CMK (cell line): ENCODE measurements around the gene TCF3.
A peak's percentile ranks its signal among the peaks of the same experiment; 100 is the strongest.
"Not testable (repeated sequence)": the region's sequence is repeated elsewhere in the genome, so short reads cannot be mapped to it uniquely, and the experiment has no call there.

ENCODE experiments used
- DNase-seq: peaks from one replicate; pipeline ENCODE4 v3.0.0-alpha.2; 2010; ENCODE audit warnings: low read depth

TCF3 gene

DNA sequence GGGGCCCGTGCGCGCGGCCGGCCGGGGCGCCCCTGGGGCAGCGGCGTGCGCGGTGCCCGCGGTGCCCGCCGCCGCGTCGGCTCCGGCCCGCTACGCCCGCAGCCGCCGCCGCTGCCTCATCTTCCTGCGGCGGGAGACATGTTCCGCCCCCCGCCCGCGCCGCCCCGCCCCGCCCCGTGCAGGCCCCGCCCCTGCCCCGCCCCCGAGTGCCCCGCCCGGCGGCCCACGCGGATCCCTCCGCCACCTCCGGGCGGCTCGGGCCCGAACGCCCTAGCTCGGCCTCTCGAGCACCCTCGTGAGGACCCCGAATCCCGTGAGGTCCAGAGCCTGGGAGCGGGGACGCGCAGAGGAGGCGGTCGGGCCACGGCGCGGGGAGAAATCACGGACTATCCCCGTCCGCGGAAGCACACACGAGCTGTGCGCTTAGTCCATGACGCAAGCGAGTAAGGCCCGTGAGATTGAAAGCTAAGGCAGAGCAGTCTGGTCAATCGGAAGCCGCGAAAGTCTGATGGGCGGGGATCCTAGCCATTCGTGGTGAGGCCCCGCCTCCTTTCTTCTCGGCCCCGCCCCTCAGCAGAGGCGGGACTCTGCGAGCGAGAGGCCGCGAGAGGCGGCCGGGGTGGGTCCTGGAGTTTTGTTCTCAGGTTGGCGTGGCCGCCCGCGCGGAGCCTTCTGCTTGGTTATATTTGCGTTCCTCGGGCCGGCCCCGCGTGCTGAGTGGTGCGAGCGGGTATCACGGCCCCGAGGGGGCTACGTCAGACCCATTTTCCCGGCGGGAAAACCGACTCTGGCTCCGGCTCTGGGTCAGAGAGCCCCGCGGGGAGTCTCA is at the start of gene TCF3:
TSS of gene TCF3 (minus strand) at position 145 of the 829 bp plus-strand sequence. CDS start 2,367 bp downstream, outside the sequence.
- DNase-seq: peak; percentile 97

DNA sequence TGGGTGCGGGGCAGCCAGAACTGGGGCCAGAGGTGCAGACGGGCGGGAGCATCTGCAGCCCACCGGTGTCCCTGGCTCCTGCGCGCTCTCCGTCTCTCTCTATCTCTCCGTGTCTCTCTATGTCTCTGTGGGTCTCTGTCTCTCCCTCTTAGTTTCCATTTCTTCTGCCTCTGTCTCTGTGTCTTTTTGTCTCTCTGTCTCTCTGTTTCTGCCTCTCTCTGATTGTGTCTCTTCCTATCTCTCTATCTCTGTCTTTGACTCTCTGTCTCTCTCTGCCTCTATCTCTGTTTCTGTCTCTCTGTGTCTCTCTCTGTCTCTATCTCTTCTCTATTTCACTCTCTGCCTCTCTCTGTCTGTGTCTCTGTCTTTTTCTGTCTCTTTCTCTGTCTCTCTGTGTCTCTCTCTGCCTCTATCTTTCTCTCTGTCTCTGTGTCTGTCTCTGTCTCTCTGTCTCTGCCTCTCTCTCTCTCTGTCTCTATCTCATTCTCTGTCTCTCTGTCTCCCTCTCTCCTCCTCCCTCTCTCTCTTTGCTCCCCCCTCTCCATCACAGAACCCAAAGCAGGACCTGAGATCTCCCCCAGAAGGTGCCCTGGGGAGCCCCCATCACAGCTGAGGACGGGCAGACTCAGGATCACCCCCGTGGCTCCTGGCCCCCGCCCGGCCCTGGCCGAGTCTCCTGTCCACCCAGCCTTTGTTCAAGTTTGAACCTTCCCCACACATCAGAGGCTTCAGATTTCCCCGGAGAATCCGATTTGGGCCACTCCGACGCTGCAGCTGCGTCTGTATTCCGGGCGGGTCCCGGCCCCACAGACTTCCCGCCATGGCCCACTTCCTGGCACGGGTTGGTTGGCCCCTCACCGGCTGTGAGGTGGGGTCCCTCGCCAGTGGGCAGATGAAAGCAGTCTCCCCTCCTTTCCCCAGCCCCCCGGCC is 48.6 kb upstream of the TCF3 start:
- no peak for DNase-seq

- no peak for DNase-seq
Observed at GRCh38 chr19:1699998-1700732, 47.8 kb upstream of the TCF3 start.

DNA sequence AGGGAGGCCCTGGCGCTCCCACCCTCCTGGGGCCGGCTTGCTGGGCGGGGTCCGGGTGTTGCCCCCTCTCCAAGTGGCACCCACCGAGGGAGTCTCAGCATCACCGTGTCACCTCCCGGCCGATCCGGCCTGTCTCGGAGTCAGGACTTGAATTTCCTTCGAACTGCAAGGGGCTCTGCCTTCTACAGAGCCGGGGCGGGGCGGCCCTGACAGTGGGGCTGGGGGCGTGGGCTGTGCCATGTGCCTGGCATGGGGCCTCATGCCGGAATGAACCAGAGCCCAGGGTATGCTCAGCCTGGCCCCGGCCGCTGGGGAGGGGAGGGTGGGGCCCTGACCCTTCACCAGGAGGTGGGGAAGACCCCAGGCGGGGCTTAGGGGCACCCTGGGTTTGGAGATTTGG is 47.0 kb upstream of the TCF3 start:
- no peak for DNase-seq

DNA sequence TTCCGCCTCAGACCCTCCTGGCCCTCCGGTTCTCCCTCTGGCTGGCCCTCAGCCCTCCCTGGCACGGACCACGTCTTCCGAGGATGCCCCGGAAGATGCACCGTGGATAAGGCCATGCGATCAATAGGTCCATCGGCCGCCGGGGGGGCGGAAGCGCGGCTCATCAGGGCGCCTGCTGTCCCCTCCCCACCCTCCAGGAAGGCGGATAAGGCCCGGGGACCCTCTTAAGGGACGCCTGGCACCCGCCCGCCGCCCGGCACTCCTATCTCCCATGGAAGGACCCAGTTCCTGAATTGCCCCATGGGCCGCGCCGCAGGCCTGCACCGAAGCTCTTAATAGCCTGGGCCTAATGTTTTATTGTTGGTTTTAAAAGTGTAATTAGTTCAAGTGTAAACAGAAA is 46.2 kb upstream of the TCF3 start:
- no peak for DNase-seq

DNA sequence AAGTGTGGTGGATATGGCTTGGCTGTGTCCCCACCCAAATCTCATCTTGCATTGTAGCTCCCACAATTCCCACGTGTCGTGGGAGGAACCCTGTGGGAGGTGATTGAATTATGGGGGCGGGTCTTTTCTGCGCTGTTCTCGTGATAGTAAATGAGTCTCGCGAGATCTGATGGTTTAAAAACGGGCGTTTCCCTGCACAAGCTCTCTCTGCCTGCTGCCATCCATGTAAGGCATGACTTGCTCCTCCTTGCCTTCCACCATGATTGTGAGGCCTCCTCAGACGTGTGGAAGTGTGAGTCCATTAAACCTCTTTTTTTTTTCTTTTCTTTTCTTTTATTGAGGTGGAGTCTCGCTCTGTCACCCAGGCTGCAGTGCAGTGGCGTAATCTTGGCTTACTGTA is 43.1 kb upstream of the TCF3 start:
- DNase-seq: not testable (repeated sequence)

DNA sequence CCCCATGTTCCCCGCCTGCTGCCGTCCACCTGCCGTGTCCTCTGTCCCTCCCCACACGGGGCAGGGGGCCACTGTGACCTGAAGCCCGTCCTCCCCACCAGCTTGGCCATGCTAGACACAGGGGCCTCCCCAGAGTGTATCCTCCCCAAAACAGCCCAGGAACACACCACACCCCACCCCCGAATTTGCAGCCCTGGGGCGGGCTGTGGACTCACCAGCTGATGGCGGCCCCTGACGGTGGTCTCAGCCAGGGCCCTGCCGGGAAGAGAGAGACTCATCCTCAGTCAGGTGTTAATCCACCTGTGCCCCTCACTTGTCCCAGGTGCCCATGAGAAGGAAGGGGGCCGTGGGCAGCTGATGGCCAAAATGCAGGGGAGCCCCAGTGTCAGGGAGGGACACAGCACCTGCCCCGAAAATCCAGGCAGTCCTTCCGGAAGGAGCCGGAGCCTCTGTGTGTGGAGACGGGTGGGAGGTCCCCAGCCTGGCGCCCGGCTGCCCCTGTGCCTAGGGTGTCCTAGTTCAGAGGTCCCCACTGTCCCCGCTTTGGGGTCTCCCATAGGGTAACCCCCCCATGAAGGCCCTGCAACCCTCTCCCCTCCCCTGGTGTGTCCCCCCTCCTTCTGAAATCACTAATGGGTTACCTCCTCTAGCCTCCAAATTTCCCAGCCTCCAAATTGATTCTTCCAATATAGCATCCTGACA is 39.3 kb upstream of the TCF3 start:
- no peak for DNase-seq

- DNase-seq: peak; percentile 65
Observed at GRCh38 chr19:1690699-1691307, 38.4 kb upstream of the TCF3 start.

DNA sequence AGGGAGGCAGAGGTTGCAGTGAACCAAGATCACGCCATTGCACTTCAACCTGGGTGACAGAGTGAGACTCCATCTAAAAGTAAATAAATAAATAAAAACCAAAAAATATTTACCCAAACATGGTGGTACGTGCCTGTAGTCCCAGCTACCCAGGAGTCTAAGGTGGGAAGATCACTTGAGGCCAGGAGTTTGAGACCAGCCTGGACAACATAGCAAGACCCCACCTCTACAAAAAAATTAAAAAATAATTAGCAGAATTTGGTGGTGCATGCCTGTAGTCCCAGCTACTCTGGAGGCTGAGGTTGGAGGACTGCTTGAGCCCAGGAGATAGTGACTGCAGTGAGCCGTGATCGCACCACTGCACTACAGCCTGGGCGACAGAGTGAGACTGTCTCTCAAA is 33.4 kb upstream of the TCF3 start:
- DNase-seq: not testable (repeated sequence)

DNA sequence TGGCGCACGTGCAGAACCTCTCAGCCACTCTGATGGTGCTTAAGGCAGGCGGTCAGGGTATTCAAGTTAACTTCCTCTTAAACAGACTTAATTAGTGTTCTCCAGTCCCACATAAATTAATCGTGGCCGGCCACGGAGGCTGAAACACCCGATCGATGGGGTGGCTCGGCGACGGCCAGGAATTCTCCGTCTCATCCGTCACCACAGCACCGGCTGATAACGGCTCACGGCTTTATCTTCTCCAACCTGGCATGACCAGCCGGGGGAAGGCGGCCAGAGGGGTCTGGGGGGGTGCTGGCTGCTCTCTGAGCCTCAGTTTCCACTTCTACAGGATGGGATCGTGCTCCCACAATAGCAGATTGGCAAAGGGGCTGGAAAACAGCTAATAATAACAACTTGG is 32.6 kb upstream of the TCF3 start:
- DNase-seq: no peak

- DNase-seq: no peak
Observed at GRCh38 chr19:1684573-1684912, 32.1 kb upstream of the TCF3 start.

GRCh38 chr19:1683869-1684572 is 31.6 kb upstream of the TCF3 start:
- DNase-seq: no peak

DNA sequence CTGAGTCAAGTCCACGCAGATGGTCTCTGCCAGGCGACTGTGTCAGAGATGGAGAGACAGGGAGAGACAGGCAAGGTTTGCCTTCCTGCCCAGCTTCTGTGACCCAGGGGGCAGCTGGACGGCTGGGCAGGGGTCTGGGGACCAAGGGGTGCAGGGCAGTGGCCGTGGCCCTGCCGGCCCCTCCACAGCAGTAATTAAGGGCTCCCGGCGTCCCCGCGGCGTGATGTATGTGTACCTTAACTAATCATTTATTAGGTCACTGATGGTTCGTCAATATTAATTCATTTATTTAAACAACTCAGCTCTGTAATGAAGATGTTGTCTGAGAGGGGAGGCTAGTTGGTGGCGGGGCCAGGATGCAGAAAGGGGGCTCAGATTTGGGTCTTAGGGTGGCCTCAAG is 28.6 kb upstream of the TCF3 start:
- DNase-seq: no peak

- DNase-seq: no peak
Observed at GRCh38 chr19:1678073-1678472, 25.7 kb upstream of the TCF3 start.

DNA sequence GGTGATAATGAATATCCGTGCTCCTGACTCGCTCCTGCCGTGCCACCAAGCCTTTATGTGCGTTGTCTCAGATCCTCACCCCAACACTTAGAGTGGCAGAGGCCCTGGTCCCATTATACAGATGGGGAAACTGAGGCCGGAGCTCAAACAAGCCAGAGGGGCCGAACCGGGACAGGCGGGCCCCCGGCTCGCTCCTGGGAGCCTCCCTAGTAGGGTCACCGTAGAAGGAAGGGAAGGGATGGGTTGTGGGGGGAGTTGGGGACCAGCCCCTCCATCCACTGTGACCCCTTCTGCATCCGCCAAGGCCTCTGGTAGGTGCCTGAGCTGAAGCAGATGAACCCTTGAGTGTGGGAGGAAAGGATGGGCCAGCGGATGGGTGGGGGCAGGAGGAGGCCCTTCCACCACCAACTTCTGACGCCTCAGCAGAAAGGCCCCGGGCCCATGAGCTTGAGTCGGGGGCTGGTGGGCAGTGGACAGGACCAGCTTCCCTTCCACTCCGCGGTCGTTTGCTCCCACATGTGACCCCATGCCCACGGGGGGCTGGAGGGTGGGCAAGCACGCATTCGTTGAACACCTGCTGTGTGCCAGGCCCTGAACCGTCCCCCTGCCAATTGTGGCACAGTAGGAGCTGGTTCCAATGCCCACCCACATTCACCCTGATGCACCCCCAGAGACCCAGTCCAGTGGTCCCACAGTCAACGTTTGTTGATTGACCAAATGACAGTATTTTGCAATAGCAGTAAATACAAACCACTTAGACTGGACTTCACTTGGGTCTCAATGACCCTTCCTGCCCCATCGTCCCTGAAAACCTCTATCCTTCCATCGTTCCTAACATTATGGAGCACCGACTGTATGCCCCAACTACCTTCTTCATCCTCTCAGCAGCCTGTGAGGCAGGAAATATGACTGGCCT is 24.2 kb upstream of the TCF3 start:
- DNase-seq: no peak

- no peak for DNase-seq
Observed at GRCh38 chr19:1675633-1676350, 23.4 kb upstream of the TCF3 start.

DNA sequence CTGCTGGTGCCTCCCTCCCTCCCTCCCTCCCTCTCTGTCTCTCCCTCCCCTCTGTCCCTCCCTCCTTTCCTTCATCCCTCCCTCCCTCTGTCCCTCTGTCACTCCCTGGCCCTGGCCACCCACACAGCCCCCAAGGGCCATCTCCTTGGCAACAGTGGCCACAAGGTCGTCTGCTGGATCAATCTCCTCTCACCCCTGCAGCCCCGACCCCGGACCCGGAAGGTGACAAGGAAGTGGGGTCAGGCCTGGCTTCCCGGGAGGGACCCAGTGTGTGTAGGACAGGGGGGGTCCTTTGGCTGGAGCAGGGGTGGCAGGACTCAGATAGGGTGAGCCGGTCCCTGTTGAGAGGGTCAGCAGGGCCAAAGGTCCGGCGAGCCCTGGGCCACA is 21.9 kb upstream of the TCF3 start:
- no peak for DNase-seq

DNA sequence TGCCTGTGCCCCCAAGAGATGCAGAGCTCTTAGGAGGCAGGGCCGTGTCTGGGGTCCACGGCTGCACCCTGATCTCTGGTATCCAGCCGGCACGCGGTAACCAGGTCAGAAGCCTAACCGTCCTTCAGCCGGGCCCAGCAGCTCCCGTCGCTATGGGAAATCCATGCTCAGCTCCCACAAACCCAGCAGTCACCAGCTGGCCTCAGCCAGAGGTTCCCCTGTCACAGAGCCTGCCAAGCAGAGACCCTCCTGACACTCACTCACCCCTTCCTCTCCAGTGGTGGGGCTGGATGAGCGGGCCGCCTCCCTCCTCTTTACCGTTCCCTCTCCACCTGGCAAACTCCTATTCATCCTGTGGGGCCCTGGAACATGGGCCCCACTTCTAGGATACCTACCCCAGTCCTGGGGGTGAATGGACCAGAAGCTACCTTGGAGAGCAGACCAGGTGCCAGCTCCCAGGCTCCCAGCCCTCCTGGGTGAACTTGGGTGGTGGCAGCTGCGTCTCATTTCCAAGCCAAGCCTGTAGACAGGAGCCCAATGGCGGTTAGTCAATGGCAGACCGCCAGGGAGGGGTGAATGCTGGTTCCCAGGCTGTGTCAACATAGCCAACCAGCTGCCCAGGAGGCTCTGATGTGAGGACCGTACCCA is 21.4 kb upstream of the TCF3 start:
- DNase-seq: no peak
